GM12878 (cell line): ENCODE data around the gene AKAP9. TPM values are rescaled to one million over a fixed set of nuclear protein-coding genes. Genes with fewer than 3 reads are reported as not detected.

Experiments
- BACH1 ChIP-seq: fragments of 450-650 bp; IDR thresholded peaks from 2 replicates; pipeline ENCODE4 v1.6.1; 2017; ENCODE audit warnings: mild to moderate bottlenecking, borderline replicate concordance
- CBX5 ChIP-seq: sonication (generic); IDR thresholded peaks from 2 replicates; pipeline ENCODE4 v1.6.1; 2016; ENCODE audit warnings: low read depth, moderate library complexity, mild to moderate bottlenecking, inconsistent platforms
- CREB1 ChIP-seq: IDR thresholded peaks from 2 replicates; pipeline ENCODE4 v1.6.1; 2012; ENCODE audit warnings: low read depth, mild to moderate bottlenecking, inconsistent platforms
- DPF2 ChIP-seq: fragments of 450-650 bp; IDR thresholded peaks from 2 replicates; pipeline ENCODE4 v1.6.1; 2017; ENCODE audit warnings: mild to moderate bottlenecking
- EED ChIP-seq: sonication (generic); IDR thresholded peaks from 2 replicates; pipeline ENCODE4 v1.6.1; 2016; ENCODE audit warnings: antibody characterized with exemption, low read depth
- EGR1 ChIP-seq, 2 experiments: IDR thresholded peaks; 1 replicate in 1 of 2; 2 replicates in 1 of 2; pipeline ENCODE4 v1.6.1; 2011 to 2012; ENCODE audit warnings: low read depth in 2 of 2, low read length in 2 of 2, borderline replicate concordance in 1 of 2, mild to moderate bottlenecking in 1 of 2, moderate library complexity in 1 of 2
- LARP7 ChIP-seq: fragments of 450-650 bp; IDR thresholded peaks from 2 replicates; pipeline ENCODE4 v1.6.1; 2017; ENCODE audit warnings: mild to moderate bottlenecking
- NFIC ChIP-seq: IDR thresholded peaks from 2 replicates; pipeline ENCODE4 v1.6.1; 2012; ENCODE audit warnings: low read depth, mild to moderate bottlenecking, inconsistent platforms, low read length, moderate library complexity
- NFXL1 ChIP-seq: fragments of 450-650 bp; IDR thresholded peaks from 2 replicates; pipeline ENCODE4 v1.6.1; 2017; ENCODE audit warnings: antibody characterized with exemption, mild to moderate bottlenecking, borderline replicate concordance
- PML ChIP-seq: IDR thresholded peaks from 2 replicates; pipeline ENCODE4 v1.6.1; 2012; ENCODE audit warnings: low read length, inconsistent platforms
- ZBTB33 ChIP-seq: fragments of 450-650 bp; IDR thresholded peaks from 2 replicates; pipeline ENCODE4 v1.6.1; 2017; ENCODE audit warnings: mild to moderate bottlenecking
- ZNF24 ChIP-seq: fragments of 450-650 bp; IDR thresholded peaks from 2 replicates; pipeline ENCODE4 v1.6.1; 2017; ENCODE audit warnings: antibody characterized with exemption, mild to moderate bottlenecking
- polyA plus RNA-seq, 11 experiments: library from polyadenylated mRNA; depleted of rRNA in 4 of 11; unstranded in 6 of 11; stranded (reverse) in 5 of 11; fragments of >200 nt; fragmentation: Nextera tagmentation in 4 of 11; fragmentation: Illumina TruSeq in 1 of 11; extraction: Ambion mirVana in 4 of 11; extraction: Trizol in 1 of 11; gene quantifications; 1 replicate in 1 of 11; 2 replicates in 10 of 11; pipeline versions ENCODE4 v1.2.1 to v1.2.3, GENCODE V29; 2011 to 2016; ENCODE audit warnings: inconsistent platforms in 2 of 11, missing spikeins in 2 of 11, low read depth in 1 of 11
- total RNA-seq, 4 experiments: library from RNA; depleted of rRNA in 3 of 4; stranded (reverse); fragments of >200 nt in 3 of 4; fragmentation: Illumina TruSeq in 1 of 4; extraction: Trizol in 1 of 4; gene quantifications; 2 replicates each; pipeline versions ENCODE4 v1.2.1 to v1.2.3, GENCODE V29; 2013 to 2021
- TF ChIP-seq, protein P1 (sequence below): fragments of 450-650 bp; formaldehyde crosslinking; IDR thresholded peaks from 2 replicates; pipeline ENCODE4 v1.4.0; 2020; ENCODE audit warnings: mild to moderate bottlenecking, moderate library complexity
- TF ChIP-seq, protein P2 (sequence below): IDR thresholded peaks from 2 replicates; pipeline ENCODE4 v1.6.1; 2011; ENCODE audit warnings: borderline replicate concordance, low read depth, mild to moderate bottlenecking, moderate library complexity, mixed read lengths, low read length; ENCODE audit not compliant: insufficient read depth; ENCODE audit errors: extremely low read length
- TF ChIP-seq, protein P3 (sequence below): IDR thresholded peaks from 2 replicates; pipeline ENCODE4 v1.6.1; 2012; ENCODE audit warnings: improper control_type of control experiment, low read depth, low read length; ENCODE audit not compliant: insufficient replicate concordance
- TF ChIP-seq, protein P4 (sequence below): IDR thresholded peaks from 2 replicates; pipeline ENCODE4 v1.6.1; 2011; ENCODE audit warnings: mild to moderate bottlenecking, low read depth, low read length, moderate library complexity; ENCODE audit not compliant: insufficient replicate concordance

AKAP9 gene
- total and polyA plus RNA-seq, 10 of the 15 experiments (the other 5 are each of a cell fraction or from before 2014, with no cell fraction given), result 21.1 to 62.8 (median 31.6) TPM

DNA sequence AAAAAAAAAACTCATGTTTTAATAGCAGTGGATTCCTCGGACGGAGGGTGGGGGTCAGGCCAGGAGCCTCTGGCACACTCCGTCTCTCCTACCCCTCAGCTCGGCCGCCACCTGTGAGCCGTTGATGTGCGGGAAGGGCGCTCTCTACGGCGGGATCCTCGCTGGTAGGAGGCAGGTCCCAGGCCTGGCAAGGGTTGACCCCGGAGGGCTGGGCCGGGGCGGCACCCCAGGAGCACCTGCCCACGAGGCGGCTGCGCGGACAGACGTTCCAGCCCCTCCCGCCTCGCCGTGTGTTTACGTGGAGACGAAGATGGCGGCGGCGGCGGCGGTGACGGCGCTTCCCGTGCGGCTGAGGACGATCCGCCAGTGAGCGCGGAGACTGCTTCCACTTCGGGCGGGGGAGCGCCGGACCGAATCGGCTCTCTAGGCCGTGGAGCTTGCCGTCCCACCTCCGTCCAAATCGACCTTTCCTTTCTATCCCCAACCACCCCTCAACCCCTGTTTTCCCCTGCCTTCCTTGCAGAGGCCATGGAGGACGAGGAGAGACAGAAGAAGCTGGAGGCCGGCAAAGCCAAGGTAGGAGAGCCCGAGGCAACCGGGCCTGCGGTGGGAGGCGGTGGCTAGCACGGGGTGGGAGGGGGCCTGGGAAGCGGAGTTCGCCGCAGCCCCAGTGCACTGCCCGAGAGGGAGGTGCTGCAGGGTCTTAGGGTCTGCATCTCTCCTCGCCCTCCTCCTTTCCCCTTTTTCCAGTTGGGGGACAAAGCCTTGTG lies at the start of gene AKAP9 (continued):
- no peak for TF ChIP-seq CBX5
- no peak for TF ChIP-seq DPF2
- TF ChIP-seq NFXL1, result no peak
- TF ChIP-seq CREB1, result peak; percentile 87
- no peak for TF ChIP-seq ZBTB33
- no peak for TF ChIP-seq LARP7
- TF ChIP-seq, protein P1, sequence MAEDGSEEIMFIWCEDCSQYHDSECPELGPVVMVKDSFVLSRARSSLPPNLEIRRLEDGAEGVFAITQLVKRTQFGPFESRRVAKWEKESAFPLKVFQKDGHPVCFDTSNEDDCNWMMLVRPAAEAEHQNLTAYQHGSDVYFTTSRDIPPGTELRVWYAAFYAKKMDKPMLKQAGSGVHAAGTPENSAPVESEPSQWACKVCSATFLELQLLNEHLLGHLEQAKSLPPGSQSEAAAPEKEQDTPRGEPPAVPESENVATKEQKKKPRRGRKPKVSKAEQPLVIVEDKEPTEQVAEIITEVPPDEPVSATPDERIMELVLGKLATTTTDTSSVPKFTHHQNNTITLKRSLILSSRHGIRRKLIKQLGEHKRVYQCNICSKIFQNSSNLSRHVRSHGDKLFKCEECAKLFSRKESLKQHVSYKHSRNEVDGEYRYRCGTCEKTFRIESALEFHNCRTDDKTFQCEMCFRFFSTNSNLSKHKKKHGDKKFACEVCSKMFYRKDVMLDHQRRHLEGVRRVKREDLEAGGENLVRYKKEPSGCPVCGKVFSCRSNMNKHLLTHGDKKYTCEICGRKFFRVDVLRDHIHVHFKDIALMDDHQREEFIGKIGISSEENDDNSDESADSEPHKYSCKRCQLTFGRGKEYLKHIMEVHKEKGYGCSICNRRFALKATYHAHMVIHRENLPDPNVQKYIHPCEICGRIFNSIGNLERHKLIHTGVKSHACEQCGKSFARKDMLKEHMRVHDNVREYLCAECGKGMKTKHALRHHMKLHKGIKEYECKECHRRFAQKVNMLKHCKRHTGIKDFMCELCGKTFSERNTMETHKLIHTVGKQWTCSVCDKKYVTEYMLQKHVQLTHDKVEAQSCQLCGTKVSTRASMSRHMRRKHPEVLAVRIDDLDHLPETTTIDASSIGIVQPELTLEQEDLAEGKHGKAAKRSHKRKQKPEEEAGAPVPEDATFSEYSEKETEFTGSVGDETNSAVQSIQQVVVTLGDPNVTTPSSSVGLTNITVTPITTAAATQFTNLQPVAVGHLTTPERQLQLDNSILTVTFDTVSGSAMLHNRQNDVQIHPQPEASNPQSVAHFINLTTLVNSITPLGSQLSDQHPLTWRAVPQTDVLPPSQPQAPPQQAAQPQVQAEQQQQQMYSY (CRISPR knock-in tag), result no peak
- TF ChIP-seq, protein P2, sequence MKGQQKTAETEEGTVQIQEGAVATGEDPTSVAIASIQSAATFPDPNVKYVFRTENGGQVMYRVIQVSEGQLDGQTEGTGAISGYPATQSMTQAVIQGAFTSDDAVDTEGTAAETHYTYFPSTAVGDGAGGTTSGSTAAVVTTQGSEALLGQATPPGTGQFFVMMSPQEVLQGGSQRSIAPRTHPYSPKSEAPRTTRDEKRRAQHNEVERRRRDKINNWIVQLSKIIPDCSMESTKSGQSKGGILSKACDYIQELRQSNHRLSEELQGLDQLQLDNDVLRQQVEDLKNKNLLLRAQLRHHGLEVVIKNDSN, result no peak
- no peak for TF ChIP-seq NFIC
- TF ChIP-seq, protein P3, sequence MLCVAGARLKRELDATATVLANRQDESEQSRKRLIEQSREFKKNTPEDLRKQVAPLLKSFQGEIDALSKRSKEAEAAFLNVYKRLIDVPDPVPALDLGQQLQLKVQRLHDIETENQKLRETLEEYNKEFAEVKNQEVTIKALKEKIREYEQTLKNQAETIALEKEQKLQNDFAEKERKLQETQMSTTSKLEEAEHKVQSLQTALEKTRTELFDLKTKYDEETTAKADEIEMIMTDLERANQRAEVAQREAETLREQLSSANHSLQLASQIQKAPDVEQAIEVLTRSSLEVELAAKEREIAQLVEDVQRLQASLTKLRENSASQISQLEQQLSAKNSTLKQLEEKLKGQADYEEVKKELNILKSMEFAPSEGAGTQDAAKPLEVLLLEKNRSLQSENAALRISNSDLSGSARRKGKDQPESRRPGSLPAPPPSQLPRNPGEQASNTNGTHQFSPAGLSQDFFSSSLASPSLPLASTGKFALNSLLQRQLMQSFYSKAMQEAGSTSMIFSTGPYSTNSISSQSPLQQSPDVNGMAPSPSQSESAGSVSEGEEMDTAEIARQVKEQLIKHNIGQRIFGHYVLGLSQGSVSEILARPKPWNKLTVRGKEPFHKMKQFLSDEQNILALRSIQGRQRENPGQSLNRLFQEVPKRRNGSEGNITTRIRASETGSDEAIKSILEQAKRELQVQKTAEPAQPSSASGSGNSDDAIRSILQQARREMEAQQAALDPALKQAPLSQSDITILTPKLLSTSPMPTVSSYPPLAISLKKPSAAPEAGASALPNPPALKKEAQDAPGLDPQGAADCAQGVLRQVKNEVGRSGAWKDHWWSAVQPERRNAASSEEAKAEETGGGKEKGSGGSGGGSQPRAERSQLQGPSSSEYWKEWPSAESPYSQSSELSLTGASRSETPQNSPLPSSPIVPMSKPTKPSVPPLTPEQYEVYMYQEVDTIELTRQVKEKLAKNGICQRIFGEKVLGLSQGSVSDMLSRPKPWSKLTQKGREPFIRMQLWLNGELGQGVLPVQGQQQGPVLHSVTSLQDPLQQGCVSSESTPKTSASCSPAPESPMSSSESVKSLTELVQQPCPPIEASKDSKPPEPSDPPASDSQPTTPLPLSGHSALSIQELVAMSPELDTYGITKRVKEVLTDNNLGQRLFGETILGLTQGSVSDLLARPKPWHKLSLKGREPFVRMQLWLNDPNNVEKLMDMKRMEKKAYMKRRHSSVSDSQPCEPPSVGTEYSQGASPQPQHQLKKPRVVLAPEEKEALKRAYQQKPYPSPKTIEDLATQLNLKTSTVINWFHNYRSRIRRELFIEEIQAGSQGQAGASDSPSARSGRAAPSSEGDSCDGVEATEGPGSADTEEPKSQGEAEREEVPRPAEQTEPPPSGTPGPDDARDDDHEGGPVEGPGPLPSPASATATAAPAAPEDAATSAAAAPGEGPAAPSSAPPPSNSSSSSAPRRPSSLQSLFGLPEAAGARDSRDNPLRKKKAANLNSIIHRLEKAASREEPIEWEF, result no peak
- peak; percentile 68; the same call in 1 of the 2 replicates for TF ChIP-seq BACH1
- peak; percentile 74; the same call in 1 of the 2 replicates for TF ChIP-seq PML
- no peak for TF ChIP-seq ZNF24
- TF ChIP-seq EGR1 (IDR thresholded peaks at IDR 0.05; ENCODE audit: borderline replicate concordance in 1 of 2, low read depth in 2 of 2, low read length in 2 of 2), result 0 out of 3 replicates have a peak, but pooled peaks of 1 of the 2 experiments have one; percentile 10
- 0 out of 2 replicates have a peak, but pooled peaks have one; percentile 27 for TF ChIP-seq EED
- TF ChIP-seq, protein P4, sequence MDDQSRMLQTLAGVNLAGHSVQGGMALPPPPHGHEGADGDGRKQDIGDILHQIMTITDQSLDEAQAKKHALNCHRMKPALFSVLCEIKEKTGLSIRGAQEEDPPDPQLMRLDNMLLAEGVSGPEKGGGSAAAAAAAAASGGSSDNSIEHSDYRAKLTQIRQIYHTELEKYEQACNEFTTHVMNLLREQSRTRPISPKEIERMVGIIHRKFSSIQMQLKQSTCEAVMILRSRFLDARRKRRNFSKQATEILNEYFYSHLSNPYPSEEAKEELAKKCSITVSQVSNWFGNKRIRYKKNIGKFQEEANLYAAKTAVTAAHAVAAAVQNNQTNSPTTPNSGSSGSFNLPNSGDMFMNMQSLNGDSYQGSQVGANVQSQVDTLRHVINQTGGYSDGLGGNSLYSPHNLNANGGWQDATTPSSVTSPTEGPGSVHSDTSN, result no peak
